ENCODE results near the gene KIRREL2. TPM values are rescaled to one million over a fixed set of nuclear protein-coding genes. Genes with fewer than 3 reads are reported as not detected.

The KIRREL2 gene
- total RNA-seq, 1 experiment from 2014 or later = 3.1 TPM

- Histone ChIP-seq H3K27ac (ENCODE audit: insufficient read length, low read depth, low read length) (no peak overlapping the region), H3K23me2 (ENCODE audit: insufficient read length, low read depth, low read length, poor library complexity, severe bottlenecking) (peaks cover 14% of the 10 kb centered on the region), H3T11ph (ENCODE audit: low read length) (no peak overlapping the region), H3K9me3 (ENCODE audit: control insufficient read depth, low read depth, low read length) (no peaks in the 10 kb centered on the region), H2AK5ac (ENCODE audit: insufficient read length, low read length) (no peak overlapping the region), H3K4ac (ENCODE audit: low read depth, low read length) (no peak overlapping the region), H4K91ac (ENCODE audit: insufficient read length, low read depth, low read length) (no peak overlapping the region), H2BK120ac (ENCODE audit: low read depth, low read length, poor library complexity, severe bottlenecking) (no peak overlapping the region), H3K79me2 (ENCODE audit: insufficient read depth, low read length) (no peaks in the 10 kb centered on the region), H2BK12ac (ENCODE audit: insufficient read length, low read depth, low read length) (no peak overlapping the region), H3K56ac (ENCODE audit: insufficient read length, low read depth, low read length) (no peak overlapping the region), H3K27me3 (ENCODE audit: insufficient read depth, low read length) (peaks cover 5% of the 10 kb centered on the region; the same call in 1 of the 2 replicates), H4K5ac (ENCODE audit: insufficient read length, low read depth, low read length) (no peak overlapping the region), H3K23ac (ENCODE audit: insufficient read length, low read depth, low read length) (no peak overlapping the region), H2BK15ac (ENCODE audit: low read depth, low read length) (no peak overlapping the region), H3K4me2 (ENCODE audit: insufficient read depth, insufficient read length, low read length) (no peak overlapping the region), H3K4me1 (ENCODE audit: insufficient read depth, low read length) (peaks cover 8% of the 10 kb centered on the region; the same call in 1 of the 2 replicates), H2BK5ac (ENCODE audit: insufficient read length, low read length) (no peak overlapping the region), H4K8ac (replicated peaks; ENCODE audit: insufficient read length, low read depth, low read length) (no peak overlapping the region), H3K14ac (ENCODE audit: insufficient read depth, low read length) (no peak overlapping the region), H3K18ac (ENCODE audit: insufficient read length, low read depth, low read length) (no peak overlapping the region), H2AFZ (ENCODE audit: low read length) (no peak overlapping the region), H3K9ac (ENCODE audit: extremely low read depth, insufficient read length, low read length) (no peak overlapping the region), H4K20me1 (ENCODE audit: control insufficient read depth, insufficient read depth, insufficient read length) (no peaks in the 10 kb centered on the region), H3K79me1 (ENCODE audit: insufficient read depth, low read depth, low read length, poor library complexity, severe bottlenecking) (no peaks in the 10 kb centered on the region), H2BK20ac (ENCODE audit: low read depth, low read length, poor library complexity, severe bottlenecking) (no peak overlapping the region)
- WGBS (ENCODE audit: extremely low coverage, insufficient read length, low lambda C conversion rate) = no CpG with 5 or more reads among the region's 12 CpGs
- no peak for TF ChIP-seq CTCF (conservative IDR thresholded peaks at IDR 0.05)
- Mint-ChIP-seq H3K27me3 (ENCODE audit: low read depth) (peaks cover 19% of the 10 kb centered on the region), H3K4me1 (peaks cover 14 to 35% of the 10 kb centered on the region in 2 experiments), H3K9me3 (no peaks in the 10 kb centered on the region; a peak in 2 of 5 replicates), H3K27ac (no peak overlapping the region; a peak in 1 of 7 replicates), H3K4me3 (no peak overlapping the region; a peak in 1 of 5 replicates), H3K36me3 (ENCODE audit: insufficient read depth in 1 of 3, low read depth in 3 of 3) (peaks cover 2 to 11% (median 5%) of the 10 kb centered on the region in 3 experiments)
- no peak for DNase-seq
Observed at GRCh38 chr19:35871611-35872010, 14.9 kb downstream of the KIRREL2 start.
